NOMO-1 treated with DMSO at 0.1 percent for 48 hours (cell line): ENCODE results near the gene KCNH3.

Experiments
- DNase-seq: peaks from one replicate; lab custom pipeline; 2025; ENCODE audit not compliant: unreplicated experiment; lab: John Stamatoyannopoulos, UW

KCNH3 gene

GRCh38 chr12:49557917-49558215 is 19.0 kb downstream of the KCNH3 start:
- no peak for DNase-seq

GRCh38 chr12:49558526-49558925 is 19.7 kb downstream of the KCNH3 start:
- no peak for DNase-seq

- DNase-seq, result no peak
Measured at GRCh38 chr12:49559011-49559675, 20.3 kb downstream of the KCNH3 start.

GRCh38 chr12:49560695-49561094 is 21.9 kb downstream of the KCNH3 start:
- no peak for DNase-seq

GRCh38 chr12:49562233-49562632 is 23.4 kb downstream of the KCNH3 start:
- DNase-seq, result no peak

GRCh38 chr12:49562831-49563230 is 24.0 kb downstream of the KCNH3 start:
- no peak for DNase-seq

- DNase-seq, result no peak
Measured at GRCh38 chr12:49563951-49564685, 25.3 kb downstream of the KCNH3 start.

- no peak for DNase-seq
Measured at GRCh38 chr12:49564686-49565405, 26.0 kb downstream of the KCNH3 start.

- DNase-seq, result no peak
Measured at GRCh38 chr12:49565406-49566265, 26.8 kb downstream of the KCNH3 start.

GRCh38 chr12:49566361-49566760 is 27.5 kb downstream of the KCNH3 start:
- DNase-seq, result no peak

- no peak for DNase-seq
Measured at GRCh38 chr12:49567302-49567610, 28.4 kb downstream of the KCNH3 start.

GRCh38 chr12:49567611-49568441 is 29.0 kb downstream of the KCNH3 start, which contains the start of gene MCRS1:
MCRS1 (minus strand) TSS chr12:49568142; CDS start chr12:49566731, 1,411 bp downstream.
- DNase-seq, result peak; percentile 91

GRCh38 chr12:49568442-49569162 is 29.8 kb downstream of the KCNH3 start:
- DNase-seq, result peak; percentile 15

GRCh38 chr12:49577589-49578315 is 38.9 kb downstream of the KCNH3 start:
- DNase-seq, result no peak

- DNase-seq, result no peak
Measured at GRCh38 chr12:49578471-49579112, 39.8 kb downstream of the KCNH3 start.

- no peak for DNase-seq
Measured at GRCh38 chr12:49580572-49581535, 42.0 kb downstream of the KCNH3 start.

GRCh38 chr12:49582201-49582600 is 43.4 kb downstream of the KCNH3 start:
- DNase-seq, result no peak
